B cell (primary cell): Measurements from ENCODE around the gene PPARD. TPM values are rescaled to one million over a fixed set of nuclear protein-coding genes. Genes with fewer than 3 reads are reported as not detected.
"Not testable (repeated sequence)": the region's sequence is repeated elsewhere in the genome, so short reads cannot be mapped to it uniquely, and the experiment has no call there.

Experiments used
- ATAC-seq: fragments of 200-7000 bp; cut with Tn5 transposase; one replicate; pipeline ENCODE4 v1.10.0; 2021; ENCODE audit warnings: low read depth, mild to moderate bottlenecking, moderate number of reproducible peaks, moderate library complexity
- CTCF ChIA-PET: fragments of 350-600 bp; sonication (Branson Sonifier 250); formaldehyde crosslinking; loops from one replicate; lab custom pipeline; 2021; ENCODE audit warnings: antibody characterized with exemption, inconsistent platforms; lab: Charles Lee
- POLR2A ChIA-PET: fragments of 350-600 bp; sonication (Branson Sonifier 250); formaldehyde crosslinking; loops from one replicate; lab custom pipeline; 2021; ENCODE audit warnings: antibody characterized with exemption; lab: Charles Lee
- DNase-seq: peaks from one replicate; pipeline ENCODE4 v3.0.0; 2013
- H2AFZ ChIP-seq: 2 replicates; pipeline ENCODE4 v1.6.1; 2012; ENCODE audit warnings: mild to moderate bottlenecking, low read depth, low read length; ENCODE audit not compliant: insufficient read depth, poor library complexity, severe bottlenecking
- H3K27ac ChIP-seq, 2 donors: 1 replicate in 1 of 2; 2 replicates in 1 of 2; pipeline ENCODE4 v1.5.1; 2012 to 2013; ENCODE audit warnings: low read length in 2 of 2, mild to moderate bottlenecking in 2 of 2, moderate library complexity in 1 of 2
- H3K27me3 ChIP-seq, 4 experiments: fragments of 200-600 bp in 1 of 4; sonication (generic) in 1 of 4; replicated peaks in 1 of 4; 1 replicate in 2 of 4; 2 replicates in 2 of 4; pipeline versions ENCODE4 v1.6.1 to v1.7.0; 2013 to 2016; ENCODE audit warnings: low read length in 3 of 4, mild to moderate bottlenecking in 2 of 4, mixed read lengths in 1 of 4, moderate library complexity in 1 of 4; ENCODE audit not compliant: insufficient read depth in 4 of 4, control insufficient read depth in 3 of 4; ENCODE audit errors: control extremely low read depth in 1 of 4
- H3K36me3 ChIP-seq, 2 experiments: replicated peaks in 1 of 2; 1 replicate in 1 of 2; 2 replicates in 1 of 2; pipeline versions ENCODE4 v1.6.1 to v1.7.1; 2013; ENCODE audit warnings: low read length in 1 of 2; ENCODE audit not compliant: insufficient read depth in 2 of 2, control insufficient read depth in 1 of 2; ENCODE audit errors: control extremely low read depth in 1 of 2, extremely low read depth in 1 of 2
- H3K4me1 ChIP-seq, 2 donors: fragments of 200-600 bp in 1 of 2; sonication (generic) in 1 of 2; 1 replicate in 1 of 2; 2 replicates in 1 of 2; pipeline versions ENCODE4 v1.5.1 to v1.6.1; 2013 to 2017; ENCODE audit warnings: low read length in 2 of 2; ENCODE audit not compliant: control insufficient read depth in 2 of 2, insufficient read depth in 2 of 2
- H3K4me2 ChIP-seq: replicated peaks from 2 replicates; pipeline ENCODE3; 2012; ENCODE audit warnings: mild to moderate bottlenecking, low read depth, low read length; ENCODE audit not compliant: poor library complexity, severe bottlenecking
- H3K4me3 ChIP-seq, 5 experiments: fragments of 200-600 bp in 1 of 5; sonication (generic) in 1 of 5; 1 replicate in 3 of 5; 2 replicates in 2 of 5; pipeline versions ENCODE4 v1.5.1 to v1.7.0; 2011 to 2016; ENCODE audit warnings: low read length in 4 of 5, mild to moderate bottlenecking in 4 of 5, low read depth in 2 of 5, control low read depth in 1 of 5, moderate library complexity in 1 of 5; ENCODE audit not compliant: insufficient read depth in 1 of 5; ENCODE audit errors: control extremely low read depth in 1 of 5, extremely low read depth in 1 of 5
- H3K79me2 ChIP-seq: fragments of 200-600 bp; sonication (generic); one replicate; pipeline ENCODE4 v1.6.0; 2016; ENCODE audit warnings: low read length; ENCODE audit not compliant: control insufficient read depth, insufficient read depth
- H3K9ac ChIP-seq: fragments of 200-600 bp; sonication (generic); 2 replicates; pipeline ENCODE4 v1.6.1; 2017; ENCODE audit warnings: mild to moderate bottlenecking, low read length, moderate library complexity
- H3K9me3 ChIP-seq, 3 donors: one replicate each; pipeline versions ENCODE4 v1.6.1 to v1.7.1; 2013; ENCODE audit warnings: low read length in 2 of 3; ENCODE audit not compliant: control insufficient read depth in 2 of 3, insufficient read depth in 1 of 3; ENCODE audit errors: control extremely low read depth in 1 of 3
- H4K20me1 ChIP-seq: 2 replicates; pipeline ENCODE4 v1.6.0; 2012; ENCODE audit warnings: mild to moderate bottlenecking, low read length; ENCODE audit not compliant: insufficient read depth, control insufficient read depth, poor library complexity, severe bottlenecking
- H3K27ac Mint-ChIP-seq: one replicate; pipeline ENCODE4 v1.8.0; 2021; ENCODE audit warnings: mixed read lengths
- H3K27me3 Mint-ChIP-seq: one replicate; pipeline ENCODE4 v1.8.0; 2021; ENCODE audit warnings: mixed read lengths
- H3K4me1 Mint-ChIP-seq: one replicate; pipeline ENCODE4 v1.8.0; 2021; ENCODE audit warnings: mixed read lengths
- H3K4me3 Mint-ChIP-seq: one replicate; pipeline ENCODE4 v1.8.0; 2021; ENCODE audit warnings: mixed read lengths
- H3K9me3 Mint-ChIP-seq: one replicate; pipeline ENCODE4 v1.8.0; 2022; ENCODE audit warnings: mixed read lengths; ENCODE audit not compliant: insufficient read depth
- CTCF ChIP-seq: fragments of 200-600 bp; IDR thresholded peaks from one replicate; pipeline ENCODE4 v1.8.0; 2022; ENCODE audit warnings: antibody characterized with exemption, mild to moderate bottlenecking
- EZH2 ChIP-seq: IDR thresholded peaks from 2 replicates; pipeline ENCODE4 v1.6.1; 2012; ENCODE audit warnings: borderline replicate concordance, low read depth, mild to moderate bottlenecking, moderate library complexity, low read length; ENCODE audit not compliant: insufficient read depth, poor library complexity, severe bottlenecking
- WGBS: methylation state at CpG from one replicate; pipeline ENCODE4 v1.1.5; 2013; ENCODE audit warnings: missing lambda C conversion rate; ENCODE audit not compliant: insufficient coverage; 5-methylcytosine and 5-hydroxymethylcytosine counted together
- intact Hi-C: fragments of 100-400 bp; cut with micrococcal nuclease; formaldehyde crosslinking; loops from one replicate; pipeline ENCODE4 v1.10.0; 2022
- polyA plus RNA-seq: library from polyadenylated mRNA; depleted of rRNA; stranded (reverse); fragments of >200 nt; gene quantifications from 2 replicates; pipeline ENCODE4 v1.2.3, GENCODE V29; 2012
- total RNA-seq, 2 donors: library from RNA; stranded (reverse); fragments of 120-200 nt in 1 of 2; gene quantifications; 1 replicate in 1 of 2; 2 replicates in 1 of 2; pipeline versions ENCODE4 v1.2.3 to v1.2.4, GENCODE V29; 2013 to 2022

The PPARD gene
- total and polyA plus RNA-seq, 2 donors (not counting 1 experiment from before 2014, with no cell fraction given), result 37.9 to 38.9 TPM

- Mint-ChIP-seq H3K27ac (no peak overlapping the region), H3K9me3 (no peaks in the 10 kb centered on the region), H3K27me3 (no peaks in the 10 kb centered on the region), H3K4me1 (peaks cover 32% of the 10 kb centered on the region), H3K4me3 (no peak overlapping the region)
- WGBS, result 98% methylated on average over 5 of the region's 5 CpGs
- H3K36me3 ChIP-seq, result peaks cover 3 to 6% of the 10 kb centered on the region in 2 experiments
- H3K79me2 ChIP-seq, result peaks cover 50% of the 10 kb centered on the region
- H3K9me3 ChIP-seq, result no peaks in the 10 kb centered on the region
- TF ChIP-seq CTCF, result no peak
- TF ChIP-seq EZH2, result no peak
- no peak for DNase-seq
- ChIA-PET CTCF (interaction anchor here (1.0 kb wide), 1 partner anchor 10 kb away, joined by 3 read pairs; no protein-coding TSS in a partner anchor), POLR2A (no interaction called here)
- no peak overlapping the region for H3K27ac ChIP-seq
- no peaks in the 10 kb centered on the region for H3K27me3 ChIP-seq
- no peak overlapping the region for H3K9ac ChIP-seq
- intact Hi-C loops, result no loop called here
- peaks cover 43% of the 10 kb centered on the region for H4K20me1 ChIP-seq
- no peak overlapping the region for H3K4me3 ChIP-seq
- no peak overlapping the region for H2AFZ ChIP-seq
- no peak overlapping the region for H3K4me2 ChIP-seq
- no peak for ATAC-seq
- H3K4me1 ChIP-seq, result peaks cover 16 to 17% of the 10 kb centered on the region in 2 donors
Measured at GRCh38 chr6:35388772-35389352, 46.5 kb downstream of the PPARD start.

- WGBS, result 100% methylated on average over 4 of the region's 9 CpGs
- DNase-seq, H3K4me3 ChIP-seq, ATAC-seq, H3K4me2 ChIP-seq, H3K27ac Mint-ChIP-seq, POLR2A ChIA-PET, H3K27me3 Mint-ChIP-seq, intact Hi-C loops, H3K4me3 Mint-ChIP-seq, H3K9me3 Mint-ChIP-seq, H3K27ac ChIP-seq, H3K9me3 ChIP-seq, H3K27me3 ChIP-seq, H3K36me3 ChIP-seq, H3K9ac ChIP-seq, H2AFZ ChIP-seq: not testable (repeated sequence)
- CTCF ChIA-PET, result interaction anchor here (1.0 kb wide), 1 partner anchor 10 kb away, joined by 3 read pairs; no protein-coding TSS in a partner anchor
- peaks cover 37% of the 10 kb centered on the region for H3K4me1 Mint-ChIP-seq
- Histone ChIP-seq H3K79me2 (peaks cover 50% of the 10 kb centered on the region), H4K20me1 (peaks cover 43% of the 10 kb centered on the region), H3K4me1 (peaks cover 20% of the 10 kb centered on the region in 2 donors)
Measured at GRCh38 chr6:35389386-35389785, 47.0 kb downstream of the PPARD start.
